ENCODE results near the gene FAM163A. TPM values are rescaled to one million over a fixed set of nuclear protein-coding genes. Genes with fewer than 3 reads are reported as not detected.

The FAM163A gene
- total RNA-seq, 1 experiment from 2014 or later, result 0.46 TPM

GRCh38 chr1:179786815-179787685 is 44.0 kb downstream of the FAM163A start:
- no peak overlapping the region for H2BK12ac ChIP-seq (ENCODE audit: insufficient read length, low read depth, low read length)
- TF ChIP-seq CTCF (conservative IDR thresholded peaks at IDR 0.05), result no peak
- no peak overlapping the region for H3K18ac ChIP-seq (ENCODE audit: insufficient read length, low read depth, low read length)
- H3K4me1 ChIP-seq (ENCODE audit: insufficient read depth, low read length), result peaks cover 8% of the 10 kb centered on the region
- no peak overlapping the region for H3K23ac ChIP-seq (ENCODE audit: insufficient read length, low read depth, low read length)
- H4K91ac ChIP-seq (ENCODE audit: insufficient read length, low read depth, low read length), result no peak overlapping the region
- H2BK20ac ChIP-seq (ENCODE audit: low read depth, low read length, poor library complexity, severe bottlenecking), result no peak overlapping the region
- no CpG with 5 or more reads among the region's 13 CpGs for WGBS (ENCODE audit: extremely low coverage, insufficient read length, low lambda C conversion rate)
- H3K27me3 Mint-ChIP-seq (ENCODE audit: low read depth), result peaks cover 4% of the 10 kb centered on the region; the same call in 1 of the 2 replicates
- no peaks in the 10 kb centered on the region for H3K23me2 ChIP-seq (ENCODE audit: insufficient read length, low read depth, low read length, poor library complexity, severe bottlenecking)
- H3T11ph ChIP-seq (ENCODE audit: low read length), result no peak overlapping the region
- no peaks in the 10 kb centered on the region for H3K79me1 ChIP-seq (ENCODE audit: insufficient read depth, low read depth, low read length, poor library complexity, severe bottlenecking)
- H2AK5ac ChIP-seq (ENCODE audit: insufficient read length, low read length), result no peak overlapping the region
- DNase-seq, result no peak
- no peaks in the 10 kb centered on the region for H3K79me2 ChIP-seq (ENCODE audit: insufficient read depth, low read length)
- no peak overlapping the region for H3K4me3 Mint-ChIP-seq
- no peaks in the 10 kb centered on the region for H3K36me3 Mint-ChIP-seq (ENCODE audit: insufficient read depth in 1 of 3, low read depth in 3 of 3)
- no peak overlapping the region for H2BK5ac ChIP-seq (ENCODE audit: insufficient read length, low read length)
- H4K20me1 ChIP-seq (ENCODE audit: control insufficient read depth, insufficient read depth, insufficient read length), result no peaks in the 10 kb centered on the region
- no peak overlapping the region for H3K4ac ChIP-seq (ENCODE audit: low read depth, low read length)
- H2AFZ ChIP-seq (ENCODE audit: low read length), result no peak overlapping the region
- no peaks in the 10 kb centered on the region for H3K9me3 ChIP-seq (ENCODE audit: control insufficient read depth, low read depth, low read length)
- no peaks in the 10 kb centered on the region for H3K27me3 ChIP-seq (ENCODE audit: insufficient read depth, low read length)
- H3K56ac ChIP-seq (ENCODE audit: insufficient read length, low read depth, low read length), result no peak overlapping the region
- H3K27ac ChIP-seq (ENCODE audit: insufficient read length, low read depth, low read length), result no peak overlapping the region
- no peak overlapping the region for H4K5ac ChIP-seq (ENCODE audit: insufficient read length, low read depth, low read length)
- H3K9ac ChIP-seq (ENCODE audit: extremely low read depth, insufficient read length, low read length), result no peak overlapping the region
- no peak overlapping the region for H2BK15ac ChIP-seq (ENCODE audit: low read depth, low read length)
- H4K8ac ChIP-seq (replicated peaks; ENCODE audit: insufficient read length, low read depth, low read length), result no peak overlapping the region
- H3K4me2 ChIP-seq (ENCODE audit: insufficient read depth, insufficient read length, low read length), result no peak overlapping the region
- no peak overlapping the region for H2BK120ac ChIP-seq (ENCODE audit: low read depth, low read length, poor library complexity, severe bottlenecking)
- H3K14ac ChIP-seq (ENCODE audit: insufficient read depth, low read length), result no peak overlapping the region
- no peak overlapping the region for H3K27ac Mint-ChIP-seq
- no peaks in the 10 kb centered on the region for H3K9me3 Mint-ChIP-seq
- peaks cover 18 to 22% of the 10 kb centered on the region in 2 experiments for H3K4me1 Mint-ChIP-seq

Measured in H9 (cell line).